Activated gamma-delta T cell treated with anti-CD3 and anti-CD28 coated beads, Interleukin-2, amount 50 U/mL, for 16 hours (primary cell): ENCODE results near the gene TMEM212.

Experiments
- DNase-seq: peaks from one replicate; pipeline ENCODE4 v3.0.0-alpha.2; 2020; ENCODE audit warnings: low read depth

The TMEM212 gene

GRCh38 chr3:171842864-171843518, at the start of gene TMEM212:
Gene TMEM212, plus strand, starts transcription at chr3:171843349. Its CDS starts 35 bp downstream, at chr3:171843384.
- no peak for DNase-seq

- no peak for DNase-seq
Measured at GRCh38 chr3:171796625-171797264, 46.4 kb upstream of the TMEM212 start.

GRCh38 chr3:171797265-171797679, 45.9 kb upstream of the TMEM212 start:
- DNase-seq: no peak

GRCh38 chr3:171797873-171798272, 45.3 kb upstream of the TMEM212 start:
- DNase-seq: no peak

DNA sequence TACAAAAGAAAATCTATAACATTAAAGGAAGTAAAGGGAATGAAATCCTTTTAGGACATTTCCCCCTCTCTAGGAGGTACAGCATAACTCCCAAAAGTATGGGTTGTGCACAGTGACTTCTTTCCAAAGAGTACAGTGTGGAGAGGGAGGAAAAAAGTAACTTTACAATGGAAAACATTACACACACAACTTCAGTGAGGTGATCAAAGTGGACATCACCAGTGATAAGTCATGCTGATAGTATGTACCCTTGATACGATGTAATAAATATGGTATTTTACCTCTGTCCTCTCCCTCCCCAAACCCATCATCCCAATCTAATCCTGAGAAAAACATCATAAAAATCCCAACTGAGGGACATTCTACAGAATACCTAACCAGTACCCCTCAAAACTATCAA, 43.6 kb upstream of the TMEM212 start:
- no peak for DNase-seq

DNA sequence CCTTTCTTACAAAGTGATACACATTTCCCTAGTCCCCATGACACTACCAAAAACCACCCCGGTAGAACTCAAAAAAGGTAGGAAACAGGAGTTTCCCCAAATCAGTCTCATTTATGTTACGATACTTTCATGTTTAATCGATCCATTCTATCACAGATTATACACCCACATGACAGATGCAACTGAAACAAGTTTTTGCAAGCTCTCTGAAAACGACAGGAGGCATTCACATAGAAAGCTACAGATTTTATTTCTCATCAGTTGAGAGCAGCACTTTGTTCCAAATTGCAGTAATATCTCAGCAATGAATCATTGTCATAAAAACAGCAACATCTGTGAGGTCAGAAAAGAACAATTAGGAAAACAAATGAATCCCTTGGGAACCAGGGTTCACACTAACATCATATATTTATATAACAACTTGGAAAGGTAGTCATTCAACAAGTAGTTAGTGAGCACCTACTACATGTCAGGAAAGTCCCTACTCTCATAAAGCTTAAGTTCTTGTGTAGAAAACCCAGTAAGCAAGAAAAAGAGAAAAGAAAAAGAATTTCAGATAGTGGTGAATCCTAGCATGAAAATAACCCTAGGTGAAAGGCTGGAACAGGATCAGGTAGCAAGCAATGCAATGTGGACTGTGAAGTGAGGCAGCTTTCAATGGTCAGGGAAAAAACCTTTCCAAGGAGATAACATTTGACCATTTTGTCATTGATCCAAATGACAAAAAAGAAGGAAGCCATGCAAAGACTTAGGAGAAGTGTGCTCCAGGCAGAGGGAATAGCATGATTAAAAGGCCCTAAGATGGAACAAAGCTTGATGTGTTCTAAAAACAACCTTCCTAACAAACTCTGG, 41.2 kb upstream of the TMEM212 start:
- DNase-seq: no peak

DNA sequence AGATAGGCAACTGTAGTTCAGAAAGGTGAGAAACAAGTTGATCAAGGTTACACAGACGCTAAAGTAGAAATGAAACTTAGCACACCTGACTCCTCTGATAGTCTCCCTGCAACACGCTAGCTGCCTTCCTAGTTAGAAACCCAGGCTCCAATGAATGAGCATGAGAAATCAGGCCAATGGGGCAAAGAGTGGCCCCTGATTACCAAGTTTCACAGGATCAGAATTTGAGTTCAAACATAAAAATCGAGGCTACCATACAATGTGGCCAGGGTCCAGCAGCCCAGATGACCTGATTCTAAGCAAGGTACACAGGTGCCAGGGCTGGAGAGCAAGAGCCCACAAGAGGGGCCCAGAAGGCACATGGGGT, 40.6 kb upstream of the TMEM212 start:
- no peak for DNase-seq

- DNase-seq: no peak
Measured at GRCh38 chr3:171803044-171803443, 40.1 kb upstream of the TMEM212 start.

DNA sequence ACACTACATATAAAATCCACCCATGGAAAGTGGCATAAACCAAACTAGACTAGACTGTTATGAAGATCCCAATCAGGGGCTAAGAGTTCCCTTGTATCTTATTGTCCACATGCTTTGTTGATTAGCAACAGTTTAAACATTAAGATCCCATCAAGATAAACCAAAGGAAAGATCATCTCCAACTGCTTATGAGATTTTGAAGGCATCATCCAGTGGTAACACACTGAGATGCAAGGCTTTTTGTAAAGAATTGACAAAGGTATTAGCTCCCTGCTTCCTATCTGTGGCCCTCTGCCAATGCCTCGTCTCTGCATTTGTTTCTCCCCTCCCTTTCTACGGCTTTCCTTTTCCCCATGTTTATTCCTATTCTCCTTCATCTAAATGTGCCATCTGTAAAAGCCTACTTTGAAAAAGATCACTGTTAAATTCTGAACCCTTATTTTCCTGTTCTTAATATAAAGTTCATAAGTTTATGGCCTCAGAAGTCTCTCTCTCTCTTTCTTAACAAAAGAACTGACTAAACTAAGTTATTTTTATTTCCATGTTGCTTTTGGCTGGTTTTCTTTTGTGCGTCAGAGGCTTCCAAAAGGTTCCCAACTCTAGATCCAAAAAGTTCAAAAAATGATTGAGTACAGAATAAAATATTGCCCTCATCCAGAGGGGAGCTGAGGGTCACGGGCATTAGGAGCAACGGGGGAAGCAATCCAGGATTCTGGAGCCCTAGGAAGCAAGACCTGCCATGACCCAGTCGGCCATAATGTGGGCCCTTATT, 38.3 kb upstream of the TMEM212 start:
- DNase-seq: no peak

- DNase-seq: no peak
Measured at GRCh38 chr3:171805687-171806086, 37.5 kb upstream of the TMEM212 start.

DNA sequence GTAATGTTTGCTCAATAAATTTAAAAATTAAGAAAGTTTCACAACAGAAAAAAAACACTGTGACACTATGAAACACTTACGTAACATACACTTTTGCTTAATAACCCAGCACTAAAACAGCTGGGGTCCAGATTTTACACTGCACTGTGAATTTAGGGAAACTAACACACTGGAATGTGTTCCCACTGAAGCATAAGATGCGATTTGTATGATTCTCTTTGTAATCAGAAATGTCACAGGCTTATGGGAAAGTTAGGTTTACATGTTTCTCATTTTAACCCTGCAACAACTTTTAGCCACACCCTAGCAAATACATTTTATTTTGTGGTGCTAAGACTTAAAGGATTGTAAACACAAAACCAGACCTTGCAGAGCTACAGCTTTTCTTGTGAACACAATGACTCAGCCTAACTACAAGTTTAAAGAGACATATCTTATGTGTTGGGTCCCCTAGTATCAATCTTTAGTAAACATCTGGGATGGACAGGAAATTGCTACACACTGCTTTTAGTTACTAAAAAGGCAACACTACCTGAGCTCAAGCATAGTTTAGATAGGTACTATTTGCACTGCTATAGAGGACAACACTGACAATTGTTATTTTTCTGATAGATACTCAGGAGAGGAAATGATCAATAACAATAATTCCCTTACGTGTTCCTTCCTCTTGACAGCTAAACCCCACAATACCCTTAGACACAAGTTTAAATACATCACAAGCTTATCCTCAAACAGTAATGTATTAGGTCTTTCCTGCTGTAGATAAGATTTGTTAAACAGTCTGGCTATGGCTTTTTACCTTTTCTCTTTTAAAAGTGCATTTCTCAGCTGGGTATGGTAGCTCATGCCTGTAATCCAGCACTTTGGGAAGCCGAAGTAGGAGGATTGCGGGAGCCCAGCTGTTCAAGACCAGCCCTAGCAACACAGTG, 36.7 kb upstream of the TMEM212 start:
- no peak for DNase-seq

- DNase-seq: no peak
Measured at GRCh38 chr3:171807129-171807675, 35.9 kb upstream of the TMEM212 start.

- DNase-seq: no peak
Measured at GRCh38 chr3:171807806-171808205, 35.3 kb upstream of the TMEM212 start.

DNA sequence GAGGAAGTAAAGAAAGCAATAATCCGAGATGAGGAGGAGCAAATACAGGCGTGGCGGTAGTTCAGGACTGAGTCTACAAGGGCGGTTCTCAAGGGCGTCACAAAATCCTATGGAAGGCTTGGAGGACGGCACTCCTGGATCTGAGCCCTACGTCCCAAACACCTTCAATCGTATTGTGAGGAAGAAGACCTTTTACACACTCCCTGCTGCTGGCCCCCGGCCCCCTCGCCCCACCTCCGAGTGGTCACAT, 33.6 kb upstream of the TMEM212 start:
- no peak for DNase-seq

- peak; percentile 32 for DNase-seq
Measured at GRCh38 chr3:171809861-171810628, 33.1 kb upstream of the TMEM212 start, which contains the start of gene PLD1. Gene PLD1, minus strand, starts transcription at chr3:171810483. Its CDS starts 72,432 bp downstream, at chr3:171738051.

- no peak for DNase-seq
Measured at GRCh38 chr3:171810629-171811294, 32.4 kb upstream of the TMEM212 start.

GRCh38 chr3:171811295-171811912, 31.7 kb upstream of the TMEM212 start:
- no peak for DNase-seq

GRCh38 chr3:171811913-171812335, 31.2 kb upstream of the TMEM212 start:
- no peak for DNase-seq

GRCh38 chr3:171812811-171813210, 30.3 kb upstream of the TMEM212 start:
- DNase-seq: no peak
